ENCODE measurements around the gene CRELD2. TPM values are rescaled to one million over a fixed set of nuclear protein-coding genes. Genes with fewer than 3 reads are reported as not detected.

The CRELD2 gene
- total RNA-seq, 1 donor from 2014 or later: 56.6 TPM

DNA sequence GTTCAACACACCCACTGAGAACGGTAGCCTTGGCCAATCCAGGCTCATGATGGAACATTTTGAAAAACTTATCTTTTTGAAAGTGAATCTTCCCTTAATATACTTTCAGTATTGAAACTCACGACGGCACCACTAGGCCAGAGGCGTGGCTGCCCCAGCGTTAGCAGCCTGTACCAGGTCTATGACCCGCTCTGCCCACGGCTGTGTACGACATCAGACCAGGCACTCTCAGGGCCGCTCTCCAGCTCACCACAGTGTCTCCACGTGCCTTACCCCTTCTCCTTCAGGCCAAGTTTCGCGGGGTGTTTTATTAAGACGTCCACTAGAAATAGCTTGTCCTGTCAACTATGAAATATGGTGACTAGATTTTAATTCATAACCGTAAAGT, 31.4 kb upstream of the CRELD2 start:
- DNase-seq (ENCODE audit: low spot score): no peak

DNA sequence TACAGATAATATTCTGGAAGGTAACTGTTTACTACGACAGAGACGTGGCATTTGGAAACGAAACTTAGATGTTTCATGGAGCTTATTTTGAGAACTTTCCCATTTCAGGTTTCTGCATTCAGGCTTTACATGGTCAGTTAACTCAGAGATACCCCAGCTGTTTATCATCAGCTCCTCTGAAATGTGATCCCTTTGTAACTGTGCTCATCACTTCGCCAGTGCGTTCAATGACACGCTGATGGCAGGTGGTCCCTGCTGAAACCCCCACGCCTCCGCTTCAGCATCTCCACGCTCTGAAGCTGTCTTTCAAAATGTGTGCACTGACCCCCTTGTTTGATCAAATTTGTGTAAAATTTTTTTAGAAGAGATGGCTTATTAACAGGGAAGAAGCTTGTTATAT, 30.7 kb upstream of the CRELD2 start:
- DNase-seq (ENCODE audit: low spot score): no peak

DNA sequence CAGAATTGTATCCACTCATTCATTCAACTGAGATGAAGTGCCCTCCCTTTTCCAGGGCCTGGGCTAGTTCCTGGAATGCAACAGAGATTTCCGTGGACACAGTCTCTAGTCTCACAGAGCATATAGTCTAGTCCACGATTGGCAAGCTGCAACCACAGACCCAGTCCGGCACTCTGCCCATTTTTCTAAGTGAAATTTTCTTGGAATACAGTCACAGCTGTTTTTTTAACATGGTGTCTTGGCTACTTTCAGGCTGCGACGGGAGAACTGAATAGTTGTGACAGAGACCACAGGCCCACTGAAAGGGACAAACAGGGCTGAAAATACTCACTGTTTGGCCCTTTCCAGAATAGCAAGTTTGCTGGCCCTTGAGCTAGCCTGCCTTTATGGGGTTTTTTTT, 29.4 kb upstream of the CRELD2 start:
- DNase-seq (ENCODE audit: low spot score): no peak

DNA sequence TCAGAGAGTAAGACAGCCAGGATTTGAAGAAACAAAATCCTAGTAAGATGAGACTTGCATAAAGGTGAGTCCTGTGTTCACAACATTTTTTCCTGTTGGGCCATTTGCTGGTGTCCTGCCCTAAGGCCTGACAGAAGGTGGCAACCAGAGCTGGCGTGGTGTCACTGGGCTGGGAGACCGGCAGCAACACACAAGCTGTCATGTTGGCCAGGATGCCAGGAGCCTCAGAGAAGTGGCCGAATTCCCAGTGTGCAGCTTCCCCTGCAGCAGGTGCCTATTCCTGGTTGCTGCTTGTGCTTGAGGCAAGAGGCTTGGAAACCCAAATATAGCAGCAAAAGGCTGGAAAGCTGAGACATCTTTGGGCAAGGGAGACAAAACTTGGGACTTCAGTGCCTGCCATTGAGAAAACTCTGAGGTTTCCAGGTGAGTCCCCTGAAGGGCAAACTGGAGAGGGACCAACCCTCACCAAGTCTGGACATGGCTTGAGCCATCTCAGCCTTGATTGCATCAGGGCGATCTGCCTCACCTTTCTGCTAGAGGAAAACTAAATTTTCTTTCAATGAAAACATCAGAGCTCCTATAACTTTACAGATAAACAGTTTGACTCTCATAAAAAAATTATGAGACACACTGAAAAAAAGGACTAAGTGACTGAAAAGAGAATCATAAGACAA, 26.1 kb upstream of the CRELD2 start:
- DNase-seq (ENCODE audit: low spot score): no peak

DNA sequence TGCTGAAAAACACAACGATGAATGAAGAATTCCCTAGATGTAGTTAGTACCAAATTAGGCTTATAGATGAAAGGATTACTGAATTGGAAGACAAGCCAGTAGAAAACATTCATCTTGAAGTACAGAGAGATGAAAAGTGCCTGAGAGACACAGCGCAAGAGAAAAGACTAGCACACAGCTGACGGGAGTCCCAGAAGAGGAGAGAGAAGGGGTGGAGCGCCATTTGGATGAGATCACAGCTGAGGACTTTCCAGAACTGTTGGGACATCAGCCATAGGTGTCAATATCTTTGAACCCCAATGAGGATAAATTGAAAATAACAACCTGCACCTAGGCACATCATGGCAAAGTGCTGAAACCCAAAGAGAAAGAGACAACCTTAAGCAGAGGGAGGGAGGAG, 25.4 kb upstream of the CRELD2 start:
- no peak for DNase-seq (ENCODE audit: low spot score)

DNA sequence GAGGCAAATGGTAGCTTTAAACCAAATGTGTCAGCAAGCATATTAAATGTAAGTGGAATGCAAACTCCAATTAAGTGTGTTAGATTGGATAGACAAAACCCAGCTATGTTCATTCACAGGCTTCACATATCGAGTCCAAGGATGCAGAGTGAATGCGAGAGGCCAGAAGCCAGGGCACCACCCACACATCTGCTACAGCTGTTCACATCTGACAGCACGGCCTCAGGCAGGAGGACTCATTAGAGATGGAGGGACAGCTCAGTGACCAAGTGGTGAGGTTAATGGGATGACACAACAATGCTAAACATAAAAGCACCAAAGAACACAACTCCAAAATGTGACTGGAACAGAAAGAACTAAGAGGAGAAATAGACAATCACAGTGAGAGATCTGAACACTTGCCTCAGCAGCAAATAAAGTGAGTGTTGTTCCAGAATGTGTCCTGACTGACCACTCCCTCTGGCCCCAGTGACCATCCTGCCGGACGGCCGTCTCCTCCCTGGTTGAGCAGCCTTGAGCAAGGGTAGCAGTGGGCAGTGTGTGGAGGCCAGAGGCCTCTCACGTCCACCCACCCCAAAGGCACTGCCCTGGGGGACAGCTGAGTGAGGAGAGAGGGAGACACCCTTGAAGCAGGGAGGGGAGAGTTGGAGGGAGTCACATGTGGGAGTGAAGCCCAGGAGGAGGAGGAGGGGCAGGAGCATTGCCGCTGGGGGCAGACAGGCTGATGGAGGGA, 23.9 kb upstream of the CRELD2 start:
- DNase-seq (ENCODE audit: low spot score): no peak

DNA sequence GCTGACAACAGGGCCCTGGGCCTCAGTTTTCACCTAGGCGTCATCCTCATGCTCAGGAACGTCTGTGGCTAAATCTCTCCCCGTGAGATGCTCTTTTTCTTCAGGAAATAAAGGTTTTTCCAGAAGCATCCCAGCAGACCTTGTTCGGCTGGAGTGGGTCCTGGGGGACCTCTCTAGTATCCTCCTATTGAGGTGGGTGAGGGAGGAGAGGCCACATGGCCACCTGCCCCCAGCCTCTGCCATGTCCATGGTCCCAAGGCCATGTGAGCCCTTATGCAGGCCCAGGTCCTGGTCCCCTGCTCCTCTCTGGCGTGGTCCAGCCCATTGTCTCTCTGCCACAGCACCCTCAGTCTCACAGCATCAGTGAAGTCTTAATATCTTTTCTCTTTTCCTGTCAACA, 22.2 kb upstream of the CRELD2 start:
- DNase-seq (ENCODE audit: low spot score): no peak

DNA sequence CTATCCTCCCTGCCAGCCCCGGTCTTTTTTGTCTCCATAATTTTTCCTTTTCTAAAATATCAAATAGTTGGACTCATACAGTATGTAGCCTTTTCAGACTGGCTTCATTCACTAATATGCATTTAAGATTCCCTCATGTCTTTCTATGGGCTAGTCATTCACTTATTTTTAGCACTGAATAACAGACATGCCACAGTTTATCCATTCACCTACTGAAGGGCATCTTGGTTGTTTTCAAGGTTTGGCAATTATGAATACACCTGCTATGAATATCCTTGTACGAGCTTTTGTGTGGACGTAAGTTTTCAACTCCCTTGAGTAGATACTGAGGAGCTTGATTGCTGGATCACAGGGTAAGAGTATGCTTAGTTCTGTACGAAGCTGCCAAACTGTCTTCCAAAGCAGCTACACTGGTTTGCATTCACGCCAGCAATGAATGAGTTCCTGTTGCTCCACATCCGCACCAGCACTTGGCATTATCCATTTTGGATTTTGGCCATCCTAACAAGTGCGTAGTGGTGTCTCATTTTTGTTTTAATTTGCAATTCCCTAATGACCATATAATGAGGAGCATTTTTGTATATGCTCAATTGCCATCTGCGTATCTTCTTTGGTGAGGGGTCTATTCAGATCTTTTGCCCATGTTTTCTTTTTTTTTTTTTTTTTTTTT, 21.3 kb upstream of the CRELD2 start:
- DNase-seq (ENCODE audit: low spot score): no peak

DNA sequence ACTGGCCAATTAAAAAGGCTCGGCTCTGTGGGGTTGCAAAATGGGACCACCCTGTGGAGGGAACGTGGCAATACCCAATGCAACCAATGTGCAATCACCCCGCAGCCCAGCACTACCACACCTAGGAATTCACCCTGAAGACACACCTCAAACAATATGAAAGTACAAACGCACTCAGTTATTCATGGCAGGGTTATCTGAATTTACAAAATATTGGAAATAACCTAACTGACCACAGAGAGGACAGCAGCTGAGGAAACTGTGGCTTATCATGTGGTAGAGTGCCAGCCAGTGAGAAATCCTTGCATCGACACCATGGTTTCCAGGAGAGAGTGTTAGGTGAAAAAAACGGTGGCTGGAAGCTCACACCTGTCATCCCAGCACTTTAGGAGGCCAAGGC, 18.9 kb upstream of the CRELD2 start:
- DNase-seq (ENCODE audit: low spot score): no peak

DNA sequence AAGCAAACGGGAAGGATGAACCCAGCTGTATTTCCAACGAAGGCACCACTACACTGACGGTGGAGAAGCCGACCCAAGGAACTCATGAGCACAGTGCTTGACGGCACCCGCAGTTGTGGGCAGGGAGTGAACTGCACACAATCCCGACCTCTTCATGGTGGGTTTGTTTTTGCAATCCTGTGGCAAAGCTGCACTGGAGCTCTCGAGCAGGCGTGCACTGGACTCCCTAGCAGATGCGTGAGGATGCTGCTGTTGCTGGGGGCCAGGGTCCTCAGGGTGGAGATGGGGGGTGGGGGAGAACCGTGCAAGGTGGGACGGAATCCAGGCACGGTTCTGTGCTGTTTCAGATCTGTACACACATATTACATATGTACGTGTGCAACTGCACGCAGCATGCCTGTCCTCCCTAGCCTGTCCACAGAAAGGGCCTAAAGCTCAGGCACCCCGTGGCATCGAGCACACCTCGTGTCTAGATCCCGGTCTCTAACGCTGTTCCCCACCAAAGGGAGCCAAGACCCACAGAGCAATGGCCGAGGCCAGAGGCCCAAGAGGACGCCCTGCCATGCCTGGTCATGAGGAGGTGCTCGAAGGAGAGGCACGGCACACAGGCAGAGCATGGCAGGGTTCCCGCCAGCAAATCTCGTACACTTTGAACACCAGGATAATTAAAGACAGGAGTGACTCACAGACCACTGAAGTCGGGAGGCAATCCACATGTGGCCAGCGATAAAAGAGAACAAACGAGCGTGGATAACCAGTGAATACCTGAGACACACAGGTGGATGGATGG, 17.8 kb upstream of the CRELD2 start:
- DNase-seq (ENCODE audit: low spot score): no peak

DNA sequence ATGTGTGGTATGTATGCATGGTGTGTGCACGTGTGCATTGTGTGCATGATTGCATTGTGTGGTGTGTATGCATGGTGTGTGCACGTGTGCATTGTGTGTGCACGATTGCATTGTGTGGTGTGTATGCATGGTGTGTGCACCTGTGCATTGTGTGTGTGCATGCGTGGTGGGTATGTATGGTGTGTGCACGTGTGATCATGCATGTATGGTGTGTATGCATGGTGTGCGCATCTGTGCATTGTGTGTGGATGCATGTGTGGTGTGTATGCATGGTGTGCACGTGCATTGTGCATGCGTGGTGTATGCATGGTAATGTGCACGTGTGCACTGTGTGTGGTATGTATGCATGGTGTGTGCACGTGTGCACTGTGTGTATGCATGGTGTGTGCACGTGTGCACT, 17.0 kb upstream of the CRELD2 start:
- DNase-seq (ENCODE audit: low spot score): no peak

DNA sequence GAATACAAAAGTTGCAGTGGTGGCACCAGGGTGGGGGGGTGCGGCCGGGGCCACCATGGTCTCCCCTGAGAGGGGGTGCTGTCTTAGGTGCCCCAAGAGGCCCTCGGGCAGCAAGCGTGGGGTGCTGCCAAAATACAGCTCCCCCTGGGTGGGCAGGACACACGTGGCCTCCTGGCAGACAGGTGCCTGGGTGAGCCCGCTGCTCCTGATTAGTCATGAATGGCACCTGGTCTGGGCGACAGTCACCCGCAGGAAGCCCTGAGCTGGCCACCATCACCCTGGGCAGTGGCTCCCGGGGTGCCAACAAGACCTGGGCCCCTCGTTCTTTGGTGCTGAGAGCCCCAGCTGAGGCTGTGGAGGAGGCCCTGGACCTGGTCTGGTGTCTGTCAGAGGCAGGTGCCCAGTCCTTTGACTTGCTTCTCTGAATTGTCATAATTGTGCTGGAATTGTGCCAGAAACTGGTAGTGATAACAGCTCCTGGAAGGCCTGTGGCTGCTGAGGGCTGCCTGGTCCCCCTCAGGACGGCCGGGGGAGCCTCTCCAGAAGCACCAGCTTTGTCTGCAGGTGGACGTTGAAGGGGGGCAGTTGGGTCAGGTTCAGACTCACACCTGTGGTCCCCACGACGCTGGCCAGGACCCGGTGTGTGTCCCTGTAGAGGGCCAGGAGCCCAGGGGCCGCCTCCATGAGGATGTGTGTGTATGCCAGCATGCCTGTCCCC, 15.0 kb upstream of the CRELD2 start:
- no peak for DNase-seq (ENCODE audit: low spot score)

DNA sequence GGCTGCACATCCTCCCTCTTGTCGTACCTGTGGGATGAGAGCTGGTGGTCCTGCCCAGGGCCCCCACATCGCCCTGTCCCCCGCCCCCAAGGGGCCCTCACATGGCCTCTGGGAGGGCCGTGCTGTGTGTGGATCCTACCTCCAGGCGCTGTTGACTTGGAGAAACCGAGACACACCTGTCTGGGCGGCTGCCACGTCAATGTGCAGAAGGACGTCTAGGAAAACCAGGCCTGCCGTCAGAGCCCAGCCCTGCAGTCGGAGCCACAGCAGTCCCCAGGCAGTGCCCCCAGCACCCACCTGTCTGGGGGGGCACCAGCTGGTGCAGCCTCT, 14.4 kb upstream of the CRELD2 start:
- no peak for DNase-seq (ENCODE audit: low spot score)

DNA sequence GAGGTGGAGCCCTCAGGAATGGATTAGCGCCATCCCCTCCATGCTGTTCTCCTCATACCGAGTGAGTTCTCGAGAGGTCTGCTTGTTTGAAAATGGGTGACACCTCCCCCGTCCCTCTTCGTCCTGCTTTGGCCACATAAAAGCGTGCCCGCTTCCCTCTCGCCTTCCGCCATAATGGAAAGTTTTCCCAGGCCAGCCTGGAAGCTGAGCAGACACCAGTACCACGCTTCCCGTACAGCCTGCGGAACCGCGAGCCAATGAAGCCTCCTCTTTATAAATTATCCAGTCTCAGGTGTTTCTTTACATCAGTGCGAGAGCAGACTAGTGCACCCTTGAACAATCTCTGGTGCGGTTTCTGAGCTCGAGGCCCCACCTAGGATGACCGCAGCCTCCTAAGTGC, 13.0 kb upstream of the CRELD2 start:
- DNase-seq (ENCODE audit: low spot score): no peak

DNA sequence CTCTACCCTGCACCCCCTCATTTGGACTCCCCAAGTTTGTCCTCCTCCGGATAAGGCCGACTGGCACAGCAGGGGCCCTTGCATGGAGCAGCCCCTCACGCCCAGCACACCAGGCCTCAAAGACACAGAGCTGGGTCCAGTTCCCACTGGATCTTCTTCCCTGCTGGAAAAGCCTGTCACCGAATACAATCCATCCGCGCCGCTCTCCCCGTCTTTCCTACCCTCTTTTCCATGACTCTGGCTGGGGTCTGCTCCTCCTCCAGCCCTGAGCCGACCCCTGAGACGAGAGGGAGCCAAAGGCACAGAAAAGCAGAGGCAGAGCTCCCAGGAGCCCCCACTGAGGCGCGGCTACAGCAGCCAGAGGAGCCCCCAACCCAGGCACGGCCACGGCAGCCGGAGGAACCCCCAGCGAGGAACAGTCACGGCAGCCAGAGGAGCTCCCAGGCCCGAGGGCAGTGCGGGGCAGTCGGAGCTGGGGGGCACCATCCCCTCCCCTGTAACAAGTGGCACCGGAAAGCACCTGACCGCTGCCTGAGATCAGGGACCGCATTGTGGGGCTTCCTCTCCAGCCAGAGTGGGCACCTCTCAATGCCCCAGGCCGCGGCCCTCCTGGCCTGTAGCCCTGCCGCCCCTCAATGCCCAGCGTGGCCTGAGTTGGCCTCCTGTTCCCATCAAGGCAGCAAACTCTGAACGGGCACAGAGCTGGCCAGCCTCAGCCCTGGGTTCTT, 12.2 kb upstream of the CRELD2 start:
- no peak for DNase-seq (ENCODE audit: low spot score)

DNA sequence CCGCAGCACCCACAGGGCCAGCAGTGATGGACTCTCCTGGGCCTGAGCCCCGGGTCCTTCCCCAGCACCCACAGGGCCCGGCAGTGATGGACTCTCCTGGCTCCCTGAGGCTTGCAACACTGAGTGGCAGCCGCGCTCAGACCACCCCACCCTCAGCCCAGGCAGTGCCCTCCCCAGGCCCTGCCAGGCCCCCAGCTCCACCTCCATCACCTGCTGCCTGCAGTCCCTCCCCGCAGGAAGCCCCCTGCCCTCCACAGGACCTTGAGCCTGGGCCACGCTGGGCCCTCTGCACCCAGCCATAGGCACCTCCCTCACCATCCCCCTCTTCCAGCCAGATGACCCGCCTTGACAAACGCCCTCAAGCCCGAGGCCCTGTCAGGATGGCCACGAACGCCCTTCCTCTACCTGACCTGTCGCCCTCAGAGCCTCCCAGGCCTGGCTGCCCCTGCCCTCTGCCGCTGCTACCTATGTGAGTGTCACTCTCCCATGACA, 11.6 kb upstream of the CRELD2 start:
- no peak for DNase-seq (ENCODE audit: low spot score)

DNA sequence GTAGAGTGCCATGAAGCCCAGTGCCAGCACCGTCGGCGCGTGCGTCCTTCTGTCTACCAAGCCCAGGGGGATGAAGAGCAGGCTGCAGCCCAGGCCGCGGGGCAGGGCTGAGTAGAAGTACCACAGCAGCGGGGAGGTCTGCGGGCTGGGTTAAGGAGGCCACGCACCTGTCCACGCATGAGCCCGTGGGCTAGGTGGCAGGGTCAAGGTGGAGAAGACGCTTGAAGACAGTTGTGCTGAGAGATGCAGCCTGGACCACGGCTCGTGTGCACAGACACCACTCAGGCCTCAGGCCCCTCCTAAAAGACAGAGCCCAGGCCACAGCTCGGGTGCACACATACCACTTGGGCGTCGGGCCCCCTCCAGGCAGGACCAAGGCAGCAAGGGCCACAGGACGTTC, 10.6 kb upstream of the CRELD2 start:
- DNase-seq (ENCODE audit: low spot score): no peak

DNA sequence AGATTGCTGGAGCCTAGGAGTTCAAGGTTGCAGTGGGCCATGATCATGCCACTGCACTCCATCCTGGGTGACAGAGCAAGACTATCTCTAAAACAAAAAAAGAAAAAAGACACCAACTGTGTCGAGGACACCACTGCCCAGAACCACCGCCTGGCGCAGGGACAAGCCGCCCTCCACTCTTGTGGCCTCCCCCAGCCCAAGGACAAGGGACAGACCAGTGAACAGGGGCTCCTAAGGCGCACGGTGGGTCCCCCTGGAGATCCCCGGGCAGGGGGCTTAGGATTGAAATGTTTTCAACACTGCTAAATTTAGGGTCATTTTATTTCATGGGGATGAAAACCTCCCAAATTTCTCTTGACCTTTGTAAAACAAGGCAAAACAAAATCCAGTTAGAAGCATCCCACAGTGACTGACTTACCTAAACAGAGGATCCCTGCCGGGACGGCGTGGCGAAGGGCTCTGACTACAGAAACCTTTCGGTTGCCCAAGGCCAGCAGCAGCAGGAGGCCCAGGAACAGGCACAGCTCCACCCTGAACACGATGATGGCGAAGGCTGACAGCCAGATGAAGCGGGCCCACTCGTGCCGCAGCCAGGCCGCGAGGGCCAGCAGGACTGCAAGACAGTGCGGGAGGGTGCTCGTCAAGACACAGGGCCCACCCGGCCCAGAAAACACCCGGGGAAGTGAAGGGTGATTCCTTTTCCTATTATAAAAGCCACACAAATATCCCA, 8.8 kb upstream of the CRELD2 start:
- no peak for DNase-seq (ENCODE audit: low spot score)

DNA sequence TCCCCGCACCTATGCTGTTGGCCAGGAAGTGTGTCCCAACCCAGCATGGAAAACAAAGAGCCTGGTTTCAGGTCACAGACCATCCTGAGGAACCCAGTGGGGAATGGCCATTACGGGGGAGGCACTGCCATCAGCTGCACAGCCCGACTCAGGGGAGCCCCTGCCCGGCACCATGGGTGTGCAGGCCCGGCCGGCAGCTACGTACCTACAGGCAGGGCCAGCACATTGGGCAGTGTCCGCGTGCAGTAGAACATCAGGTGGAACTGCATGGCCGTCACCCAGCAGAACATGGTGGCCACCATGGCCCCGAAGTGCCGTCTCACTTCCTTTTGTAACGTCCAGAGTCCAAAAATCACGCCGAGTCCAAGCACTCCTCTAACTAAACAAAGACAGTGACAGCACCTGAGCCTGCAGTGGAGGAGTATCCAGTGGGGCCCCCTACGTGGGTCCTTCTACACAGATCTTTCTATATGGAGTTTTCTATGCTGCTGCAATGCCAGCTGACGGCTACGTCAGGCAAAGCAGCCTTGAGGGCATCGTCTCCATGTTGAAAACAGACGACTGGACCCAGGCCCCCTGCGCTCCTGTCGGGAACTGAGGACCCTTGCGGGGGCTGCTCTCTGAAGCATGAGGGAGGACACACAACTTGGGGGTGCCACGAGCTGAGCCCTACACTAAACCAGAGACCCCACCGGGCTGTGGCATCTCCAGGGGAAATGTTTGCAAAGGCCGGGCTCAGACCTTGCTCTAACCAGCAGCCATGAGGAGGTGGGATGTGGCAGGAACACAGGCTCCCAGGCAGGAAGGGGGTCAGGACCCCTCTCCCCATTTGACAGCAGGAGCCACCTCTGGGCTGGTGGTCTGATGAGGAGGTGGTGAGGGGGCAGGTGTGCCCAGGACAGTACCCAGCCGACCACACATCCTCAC, 7.9 kb upstream of the CRELD2 start:
- DNase-seq (ENCODE audit: low spot score): no peak
